ENCODE data around the gene MAMSTR.

Gene MAMSTR

DNA sequence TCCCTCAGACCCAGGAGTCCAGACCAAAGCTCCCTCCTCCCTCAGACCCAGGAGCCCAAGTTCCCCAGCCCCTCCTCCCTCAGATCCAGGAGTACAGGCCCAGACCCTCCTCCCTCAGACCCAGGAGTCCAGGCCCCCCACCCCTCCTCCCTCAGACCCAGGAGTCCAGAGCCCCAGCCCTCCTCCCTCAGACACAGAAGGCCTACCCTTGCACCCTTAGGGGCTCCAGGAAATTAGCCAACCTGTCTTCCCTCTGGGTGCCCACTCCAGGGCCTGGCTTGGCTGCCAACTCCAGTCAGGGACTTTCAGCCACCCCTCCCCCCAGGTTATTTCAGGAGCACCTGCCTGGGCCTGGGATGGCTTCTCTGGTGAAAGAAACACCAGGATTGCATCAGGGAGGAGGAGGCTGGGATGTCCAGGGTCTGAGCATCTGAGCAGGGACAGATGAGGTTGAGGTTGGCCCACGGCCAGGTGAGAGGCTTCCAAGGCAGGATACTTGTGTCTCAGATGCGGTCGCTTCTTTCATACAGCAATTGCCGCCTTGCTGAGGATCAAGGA, 35.6 kb upstream of the MAMSTR start, which contains the start of gene FGF21:
FGF21 (plus strand) TSS at position 441 of the 558 bp plus-strand sequence. CDS start 713 bp downstream, outside the sequence.
- TF ChIP-seq SIN3A (IDR thresholded peaks at IDR 0.05; ENCODE audit: borderline replicate concordance, insufficient read depth, low read length) (no peak), FOXP2 (optimal IDR thresholded peaks at IDR 0.05; ENCODE audit: borderline replicate concordance, extremely low read depth, extremely low read length, insufficient read depth) (no peak), POLR2AphosphoS5 (IDR thresholded peaks at IDR 0.05; ENCODE audit: low read depth, low read length) (no peak), TAF1 (IDR thresholded peaks at IDR 0.05; ENCODE audit: borderline replicate concordance, insufficient read depth, low read length) (no peak)
- TF ChIP-seq, protein P1, sequence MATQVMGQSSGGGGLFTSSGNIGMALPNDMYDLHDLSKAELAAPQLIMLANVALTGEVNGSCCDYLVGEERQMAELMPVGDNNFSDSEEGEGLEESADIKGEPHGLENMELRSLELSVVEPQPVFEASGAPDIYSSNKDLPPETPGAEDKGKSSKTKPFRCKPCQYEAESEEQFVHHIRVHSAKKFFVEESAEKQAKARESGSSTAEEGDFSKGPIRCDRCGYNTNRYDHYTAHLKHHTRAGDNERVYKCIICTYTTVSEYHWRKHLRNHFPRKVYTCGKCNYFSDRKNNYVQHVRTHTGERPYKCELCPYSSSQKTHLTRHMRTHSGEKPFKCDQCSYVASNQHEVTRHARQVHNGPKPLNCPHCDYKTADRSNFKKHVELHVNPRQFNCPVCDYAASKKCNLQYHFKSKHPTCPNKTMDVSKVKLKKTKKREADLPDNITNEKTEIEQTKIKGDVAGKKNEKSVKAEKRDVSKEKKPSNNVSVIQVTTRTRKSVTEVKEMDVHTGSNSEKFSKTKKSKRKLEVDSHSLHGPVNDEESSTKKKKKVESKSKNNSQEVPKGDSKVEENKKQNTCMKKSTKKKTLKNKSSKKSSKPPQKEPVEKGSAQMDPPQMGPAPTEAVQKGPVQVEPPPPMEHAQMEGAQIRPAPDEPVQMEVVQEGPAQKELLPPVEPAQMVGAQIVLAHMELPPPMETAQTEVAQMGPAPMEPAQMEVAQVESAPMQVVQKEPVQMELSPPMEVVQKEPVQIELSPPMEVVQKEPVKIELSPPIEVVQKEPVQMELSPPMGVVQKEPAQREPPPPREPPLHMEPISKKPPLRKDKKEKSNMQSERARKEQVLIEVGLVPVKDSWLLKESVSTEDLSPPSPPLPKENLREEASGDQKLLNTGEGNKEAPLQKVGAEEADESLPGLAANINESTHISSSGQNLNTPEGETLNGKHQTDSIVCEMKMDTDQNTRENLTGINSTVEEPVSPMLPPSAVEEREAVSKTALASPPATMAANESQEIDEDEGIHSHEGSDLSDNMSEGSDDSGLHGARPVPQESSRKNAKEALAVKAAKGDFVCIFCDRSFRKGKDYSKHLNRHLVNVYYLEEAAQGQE (IDR thresholded peaks at IDR 0.05; ENCODE audit: insufficient read depth in 1 of 2, low read depth in 2 of 2, low read length in 2 of 2), result no peak

DNA sequence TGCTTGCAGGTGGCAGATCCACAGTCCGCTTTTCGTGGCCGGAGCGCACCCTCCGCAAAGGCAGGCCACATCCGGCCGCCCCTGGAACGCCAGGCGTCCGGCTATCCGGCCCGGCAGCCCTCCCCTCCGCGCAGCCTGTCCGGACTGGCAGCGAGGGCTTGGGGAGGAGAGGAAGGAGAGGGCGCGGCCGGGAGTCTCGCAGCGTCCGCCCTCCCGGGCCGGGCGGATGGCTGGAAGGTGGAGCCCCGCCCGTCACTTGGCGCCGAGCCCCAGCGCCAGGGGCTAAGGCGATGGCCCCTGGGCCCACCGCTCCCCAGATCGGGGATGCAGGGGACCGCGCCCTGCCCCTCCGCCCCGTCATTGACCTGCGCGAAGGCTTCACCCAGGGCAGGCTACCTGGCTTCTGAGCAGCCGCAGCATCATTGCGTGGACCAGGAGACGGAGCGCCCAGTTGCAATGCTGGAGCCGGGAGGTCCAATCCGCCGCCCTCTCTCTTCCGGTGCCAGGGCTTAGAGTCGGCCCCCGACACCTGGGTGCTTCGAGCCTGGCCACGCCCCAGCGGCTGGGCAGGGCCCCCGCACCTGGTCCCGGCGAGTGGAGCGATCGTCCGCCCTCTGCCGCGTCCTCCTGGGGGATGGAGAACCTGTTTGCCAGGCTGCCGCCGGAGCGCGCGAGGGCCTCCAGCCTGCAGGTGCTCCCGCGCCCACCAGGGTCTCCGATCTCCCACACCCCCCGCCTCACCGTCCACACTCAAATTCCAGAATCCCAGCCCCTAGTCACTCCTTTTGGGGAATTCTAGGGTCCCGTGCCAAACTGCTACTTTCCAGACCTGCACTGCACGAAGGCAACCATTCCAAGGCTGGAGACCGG, 33.2 kb upstream of the MAMSTR start, which contains the start of gene FUT1:
FUT1 (minus strand) TSS at position 146 of the 870 bp plus-strand sequence. CDS start 1,360 bp downstream, outside the sequence.
- TF ChIP-seq POLR2AphosphoS5 (IDR thresholded peaks at IDR 0.05; ENCODE audit: low read depth, low read length), result peak; percentile 81
- TF ChIP-seq TAF1 (IDR thresholded peaks at IDR 0.05; ENCODE audit: borderline replicate concordance, insufficient read depth, low read length), result no peak
- peak; percentile 31; the same call in 1 of the 2 replicates for TF ChIP-seq SIN3A (IDR thresholded peaks at IDR 0.05; ENCODE audit: borderline replicate concordance, insufficient read depth, low read length)
- TF ChIP-seq, protein P1 (IDR thresholded peaks at IDR 0.05; ENCODE audit: insufficient read depth in 1 of 2, low read depth in 2 of 2, low read length in 2 of 2), result no peak
- peak; percentile 86 for TF ChIP-seq FOXP2 (optimal IDR thresholded peaks at IDR 0.05; ENCODE audit: borderline replicate concordance, extremely low read depth, extremely low read length, insufficient read depth)

DNA sequence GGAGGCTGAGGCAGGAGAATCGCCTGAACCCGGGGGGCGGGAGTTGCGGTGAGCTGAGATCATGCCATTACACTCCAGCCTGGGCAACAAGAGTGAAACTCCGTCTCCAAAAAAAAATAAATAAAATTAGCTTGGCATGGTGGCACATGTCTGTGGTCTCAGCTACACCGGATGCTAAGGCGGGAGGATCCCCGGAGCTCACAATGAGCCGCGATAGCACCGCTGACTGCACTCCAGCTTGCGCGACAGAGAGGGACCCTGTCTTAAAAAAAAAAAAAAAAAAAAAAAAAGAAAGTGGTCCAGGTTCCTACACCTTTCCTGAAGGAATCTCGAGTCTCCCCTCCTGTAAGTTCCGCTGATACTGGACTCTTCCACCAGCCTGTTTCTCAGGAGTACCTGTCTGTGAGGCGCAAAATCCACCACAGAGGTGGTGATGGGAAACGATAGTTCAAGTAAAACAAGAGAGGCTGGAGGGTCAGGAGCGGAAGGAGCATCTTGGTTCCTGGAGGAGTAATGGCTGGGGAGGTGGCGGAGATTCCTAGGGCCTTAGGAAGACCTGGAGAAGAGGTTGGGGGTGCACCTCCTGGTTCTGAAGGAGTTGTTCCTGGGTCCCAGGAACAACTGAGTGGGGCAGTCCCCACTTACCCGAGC, 32.4 kb upstream of the MAMSTR start:
- no peak for TF ChIP-seq POLR2AphosphoS5 (IDR thresholded peaks at IDR 0.05; ENCODE audit: low read depth, low read length)
- no peak for TF ChIP-seq SIN3A (IDR thresholded peaks at IDR 0.05; ENCODE audit: borderline replicate concordance, insufficient read depth, low read length)
- TF ChIP-seq, protein P1 (IDR thresholded peaks at IDR 0.05; ENCODE audit: insufficient read depth in 1 of 2, low read depth in 2 of 2, low read length in 2 of 2), result no peak
- no peak for TF ChIP-seq TAF1 (IDR thresholded peaks at IDR 0.05; ENCODE audit: borderline replicate concordance, insufficient read depth, low read length)
- no peak for TF ChIP-seq FOXP2 (optimal IDR thresholded peaks at IDR 0.05; ENCODE audit: borderline replicate concordance, extremely low read depth, extremely low read length, insufficient read depth)

DNA sequence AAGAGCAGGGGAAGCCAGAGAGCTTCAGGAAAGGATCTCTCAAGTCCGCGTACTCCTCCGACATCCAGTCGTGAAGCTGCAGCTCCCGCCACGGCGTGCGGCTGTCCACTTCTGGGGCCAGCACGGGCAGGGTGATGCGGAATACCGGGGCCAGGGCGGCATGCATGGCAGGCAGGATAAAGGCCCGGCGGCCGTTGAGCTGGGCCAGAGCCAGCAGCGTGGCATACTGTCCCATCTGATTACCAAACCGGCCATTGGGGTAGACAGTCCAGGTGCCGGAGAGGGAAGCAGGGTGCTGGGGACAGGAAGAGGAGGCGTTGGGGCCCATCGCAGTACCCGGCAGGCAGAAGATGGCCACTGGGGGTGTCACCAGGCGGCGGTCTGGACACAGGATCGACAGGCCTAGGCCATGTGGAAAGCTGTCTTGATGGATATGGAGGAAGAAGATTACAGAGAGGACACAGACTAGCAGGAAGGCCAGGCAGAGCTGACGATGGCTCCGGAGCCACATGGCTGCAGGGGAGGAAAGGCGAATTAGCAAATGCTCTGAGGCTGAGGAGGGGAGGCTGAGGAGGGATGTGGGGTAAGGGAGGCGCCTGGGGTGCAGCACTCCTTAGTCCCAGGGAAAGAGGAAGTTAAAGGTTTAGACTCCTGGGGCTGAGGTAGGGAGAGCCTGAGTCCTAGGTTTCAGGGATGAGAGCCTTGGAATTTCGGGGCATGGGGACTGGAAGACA, 31.4 kb upstream of the MAMSTR start:
- TF ChIP-seq TAF1 (IDR thresholded peaks at IDR 0.05; ENCODE audit: borderline replicate concordance, insufficient read depth, low read length), result no peak
- no peak for TF ChIP-seq POLR2AphosphoS5 (IDR thresholded peaks at IDR 0.05; ENCODE audit: low read depth, low read length)
- TF ChIP-seq SIN3A (IDR thresholded peaks at IDR 0.05; ENCODE audit: borderline replicate concordance, insufficient read depth, low read length), result no peak
- TF ChIP-seq, protein P1 (IDR thresholded peaks at IDR 0.05; ENCODE audit: insufficient read depth in 1 of 2, low read depth in 2 of 2, low read length in 2 of 2), result no peak
- TF ChIP-seq FOXP2 (optimal IDR thresholded peaks at IDR 0.05; ENCODE audit: borderline replicate concordance, extremely low read depth, extremely low read length, insufficient read depth), result no peak

Data from PFSK-1 (cell line).